ENCODE measurements around the gene BCL11B.

BCL11B gene

DNA sequence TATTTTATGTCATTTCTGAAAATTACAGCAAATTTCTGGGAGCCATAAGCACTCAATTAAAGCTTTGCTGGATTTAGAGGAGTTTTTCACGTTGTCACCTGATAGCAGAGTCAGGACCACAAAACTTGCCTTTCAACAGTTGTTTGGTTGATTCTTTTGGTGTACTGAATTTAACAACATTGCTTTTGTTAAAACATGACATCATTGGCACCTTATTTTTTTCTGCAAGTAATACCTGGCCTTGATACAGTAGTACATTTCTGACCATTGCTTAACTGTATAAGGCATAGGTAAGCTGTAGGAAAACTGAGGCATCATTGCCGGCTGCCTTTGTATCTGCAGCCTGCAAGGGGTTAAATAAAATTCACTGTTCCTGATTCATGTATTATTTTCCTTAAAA is 4.5 kb upstream of the BCL11B start:
- no peak for TF ChIP-seq CTCF (IDR thresholded peaks at IDR 0.05; ENCODE audit: control extremely low read depth, extremely low read depth, low read depth, missing control alignments)
- ChIA-PET CTCF (interaction anchor here (2.0 to 6.4 kb wide), 3 partner anchors 10 to 14 kb away, joined by 6 to 45 read pairs (median 8); no protein-coding TSS in a partner anchor), POLR2A (no interaction called here)
- DNase-seq (ENCODE audit: extremely low spot score) = no peak

DNA sequence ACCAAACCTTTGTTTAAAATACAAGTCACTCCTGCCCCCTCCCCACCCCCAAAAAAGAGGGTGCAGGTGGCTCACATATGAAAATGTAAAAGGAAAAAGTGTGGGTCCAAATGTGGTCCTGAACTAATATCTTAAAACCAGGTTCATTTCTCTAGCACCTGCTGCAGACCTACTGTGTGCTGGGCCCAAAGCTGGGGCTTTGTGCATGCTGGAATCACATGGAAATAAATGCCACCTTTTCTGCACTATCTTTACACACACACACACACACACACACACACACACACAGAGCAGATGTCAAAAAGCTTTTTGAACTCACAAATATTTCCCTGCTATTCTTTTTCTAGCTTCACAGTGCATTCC is 3.2 kb upstream of the BCL11B start:
- CTCF ChIA-PET = interaction anchor here (1.8 to 6.4 kb wide), 2 partner anchors 9 kb away, joined by 5 to 45 read pairs; no protein-coding TSS in a partner anchor
- no peak for TF ChIP-seq CTCF (IDR thresholded peaks at IDR 0.05; ENCODE audit: control extremely low read depth, extremely low read depth, low read depth, missing control alignments)
- DNase-seq (ENCODE audit: extremely low spot score) = no peak
- POLR2A ChIA-PET = no interaction called here

- peak; percentile 62 for DNase-seq (ENCODE audit: extremely low spot score)
- ChIA-PET CTCF (interaction anchor here (1.8 to 6.4 kb wide), 2 partner anchors 8 to 9 kb away, joined by 5 to 45 read pairs; no protein-coding TSS in a partner anchor), POLR2A (no interaction called here)
- peak; percentile 24 for TF ChIP-seq CTCF (IDR thresholded peaks at IDR 0.05; ENCODE audit: control extremely low read depth, extremely low read depth, low read depth, missing control alignments)
These were observed 2.6 kb upstream of the BCL11B start for GRCh38 chr14:99274346-99275221.

DNA sequence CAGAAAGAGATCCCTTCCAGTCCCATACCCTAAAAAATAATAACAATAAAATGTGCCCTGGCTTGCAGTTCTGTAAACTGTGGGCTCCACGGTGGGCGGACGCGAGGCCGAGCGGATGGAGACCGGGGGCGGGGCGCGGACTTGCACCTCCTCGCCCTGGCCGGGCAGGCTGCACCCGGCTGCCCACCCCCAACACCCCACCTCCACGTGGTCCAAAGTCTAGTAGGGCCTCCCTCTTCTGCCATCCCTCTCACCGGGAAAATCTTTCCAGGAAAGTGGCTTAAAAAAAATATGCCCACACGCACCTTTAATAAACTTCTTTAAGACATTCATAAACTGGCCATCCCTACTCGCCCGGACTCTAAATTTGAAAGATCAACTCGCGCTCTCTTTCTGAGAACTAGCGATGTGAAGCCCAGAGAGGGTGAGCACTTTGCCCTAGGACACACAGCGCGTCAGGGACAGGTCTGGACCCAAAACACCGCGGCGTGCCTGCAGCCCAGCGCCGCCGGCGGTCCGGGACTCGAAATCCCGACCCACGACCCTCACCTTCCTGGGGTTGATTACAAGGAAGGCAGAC is 1.9 kb upstream of the BCL11B start:
- ChIA-PET CTCF (no interaction called here), POLR2A (no interaction called here)
- no peak for DNase-seq (ENCODE audit: extremely low spot score)
- TF ChIP-seq CTCF (IDR thresholded peaks at IDR 0.05; ENCODE audit: control extremely low read depth, extremely low read depth, low read depth, missing control alignments) = no peak

- no peak for TF ChIP-seq CTCF (IDR thresholded peaks at IDR 0.05; ENCODE audit: control extremely low read depth, extremely low read depth, low read depth, missing control alignments)
- ChIA-PET CTCF (no interaction called here), POLR2A (no interaction called here)
- DNase-seq (ENCODE audit: extremely low spot score) = no peak
These were observed 1.1 kb upstream of the BCL11B start for GRCh38 chr14:99272899-99273765.

GRCh38 chr14:99272632-99272898 is 568 bp upstream of the BCL11B start:
- no peak for DNase-seq (ENCODE audit: extremely low spot score)
- TF ChIP-seq CTCF (IDR thresholded peaks at IDR 0.05; ENCODE audit: control extremely low read depth, extremely low read depth, low read depth, missing control alignments) = no peak
- CTCF ChIA-PET = no interaction called here
- POLR2A ChIA-PET = no interaction called here

Measured in GM10248 (cell line).